Measurements from ENCODE around the gene SYTL1. TPM values are rescaled to one million over a fixed set of nuclear protein-coding genes. Genes with fewer than 3 reads are reported as not detected.

Gene SYTL1
- 0.54 TPM for polyA plus RNA-seq (2013, experiment 1 of 2; ENCODE audit: insufficient read length)
- 0.80 TPM for polyA plus RNA-seq (2013, experiment 2 of 2; ENCODE audit: insufficient read length)

GRCh38 chr1:27341525-27342252 lies at the start of gene SYTL1:
SYTL1 (plus strand) TSS chr1:27342022; CDS start chr1:27345335, 3,313 bp downstream.
- DNase-seq, result peak; percentile 72

DNA sequence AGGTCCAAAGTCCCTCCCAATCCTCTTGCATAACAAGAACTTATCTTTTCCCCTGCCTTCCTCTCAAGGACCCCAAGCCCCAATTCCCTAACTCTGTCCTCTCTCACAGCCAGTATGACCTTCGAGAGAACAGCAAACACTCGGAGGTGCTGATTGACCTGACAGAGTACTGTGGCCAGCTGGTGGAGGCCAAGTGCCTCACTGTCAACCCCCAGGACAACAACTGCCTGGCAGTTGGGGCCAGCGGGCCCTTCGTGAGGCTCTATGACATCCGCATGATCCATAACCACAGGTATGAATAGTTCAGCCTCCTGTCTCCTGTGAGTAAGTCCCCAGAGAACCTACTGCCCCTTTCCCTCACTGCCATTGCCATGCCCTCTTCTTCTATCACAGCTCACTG lies 49.7 kb upstream of the SYTL1 start:
- DNase-seq, result peak; percentile 12

DNA sequence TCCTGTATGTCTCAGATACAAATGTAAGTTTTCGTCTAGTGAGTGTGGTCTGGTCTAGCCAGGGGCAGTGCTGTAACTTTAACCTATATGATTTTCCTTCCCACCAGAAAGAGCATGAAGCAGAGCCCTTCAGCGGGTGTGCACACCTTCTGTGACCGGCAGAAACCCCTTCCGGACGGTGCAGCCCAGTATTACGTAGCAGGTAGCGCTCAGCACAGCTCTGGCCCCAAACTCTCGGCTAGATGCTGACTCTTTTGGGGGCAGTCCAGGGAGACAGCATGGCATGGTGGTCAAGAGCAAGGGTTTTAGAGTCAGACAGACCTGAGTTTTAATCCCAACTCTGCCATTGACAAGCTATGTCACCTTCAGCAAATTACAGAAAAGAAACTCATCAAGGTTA lies 47.9 kb upstream of the SYTL1 start:
- DNase-seq, result no peak

DNA sequence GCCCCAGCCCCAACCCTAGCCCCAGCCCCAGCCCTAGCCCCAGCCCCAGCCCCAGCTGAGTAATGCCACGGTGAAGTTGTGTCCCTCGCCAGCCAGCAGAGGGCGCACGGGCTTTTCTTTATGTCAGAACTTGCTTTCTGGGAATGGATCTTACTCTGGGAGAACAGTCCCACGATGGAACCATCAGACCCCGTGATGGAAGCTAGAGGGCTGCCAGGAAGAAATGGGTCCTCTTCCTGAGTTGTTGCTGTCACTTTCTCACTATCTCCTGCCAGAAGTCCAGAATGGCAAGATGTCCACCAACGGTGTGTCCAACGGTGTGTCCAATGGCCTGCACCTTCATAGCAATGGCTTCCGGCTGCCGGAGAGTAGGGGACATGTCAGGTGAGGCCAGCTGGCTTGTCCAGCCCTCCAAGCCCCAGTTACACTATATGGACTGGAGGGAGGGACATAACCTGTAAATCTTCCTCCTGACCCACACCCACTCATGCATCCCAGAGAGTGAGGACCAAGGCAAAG lies 45.0 kb upstream of the SYTL1 start:
- peak; percentile 68 for DNase-seq

GRCh38 chr1:27297903-27298302 lies 43.9 kb upstream of the SYTL1 start:
- DNase-seq, result no peak

DNA sequence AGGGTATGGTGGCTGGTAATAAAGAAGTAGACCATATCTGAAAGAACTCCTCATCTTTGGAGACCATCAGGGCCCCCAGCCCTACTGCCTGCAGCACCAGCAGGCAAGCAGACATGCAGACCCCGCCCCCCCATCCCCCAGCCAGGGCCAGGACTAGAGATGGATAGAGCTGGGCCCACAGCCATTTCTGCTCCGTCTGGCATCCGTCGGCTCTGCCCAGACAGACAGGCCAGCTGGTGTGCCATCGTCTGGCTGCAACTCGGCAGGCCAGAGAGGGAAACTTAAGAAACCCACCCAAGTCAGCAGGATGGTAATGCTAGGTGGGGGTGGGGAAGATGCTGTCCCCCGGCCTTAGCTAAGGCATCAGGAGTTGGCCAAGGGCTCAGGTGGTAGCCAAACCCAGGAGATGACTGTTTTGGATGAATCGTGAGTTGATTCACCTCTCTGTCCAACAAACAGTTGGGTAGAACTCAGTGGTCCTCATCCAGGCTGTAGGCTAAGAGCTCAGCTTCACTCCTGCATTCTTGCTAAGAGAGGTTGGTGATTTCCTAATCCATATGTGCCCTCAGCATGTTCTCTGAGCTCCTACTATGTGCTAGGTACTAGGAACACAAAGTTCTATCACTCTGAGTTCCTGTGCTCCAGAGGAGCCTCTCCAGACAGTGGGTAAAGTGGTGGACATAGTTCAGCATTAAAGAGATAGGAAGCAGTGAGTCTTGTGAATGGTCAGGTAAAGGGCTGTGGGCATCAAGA lies 43.0 kb upstream of the SYTL1 start:
- no peak for DNase-seq

DNA sequence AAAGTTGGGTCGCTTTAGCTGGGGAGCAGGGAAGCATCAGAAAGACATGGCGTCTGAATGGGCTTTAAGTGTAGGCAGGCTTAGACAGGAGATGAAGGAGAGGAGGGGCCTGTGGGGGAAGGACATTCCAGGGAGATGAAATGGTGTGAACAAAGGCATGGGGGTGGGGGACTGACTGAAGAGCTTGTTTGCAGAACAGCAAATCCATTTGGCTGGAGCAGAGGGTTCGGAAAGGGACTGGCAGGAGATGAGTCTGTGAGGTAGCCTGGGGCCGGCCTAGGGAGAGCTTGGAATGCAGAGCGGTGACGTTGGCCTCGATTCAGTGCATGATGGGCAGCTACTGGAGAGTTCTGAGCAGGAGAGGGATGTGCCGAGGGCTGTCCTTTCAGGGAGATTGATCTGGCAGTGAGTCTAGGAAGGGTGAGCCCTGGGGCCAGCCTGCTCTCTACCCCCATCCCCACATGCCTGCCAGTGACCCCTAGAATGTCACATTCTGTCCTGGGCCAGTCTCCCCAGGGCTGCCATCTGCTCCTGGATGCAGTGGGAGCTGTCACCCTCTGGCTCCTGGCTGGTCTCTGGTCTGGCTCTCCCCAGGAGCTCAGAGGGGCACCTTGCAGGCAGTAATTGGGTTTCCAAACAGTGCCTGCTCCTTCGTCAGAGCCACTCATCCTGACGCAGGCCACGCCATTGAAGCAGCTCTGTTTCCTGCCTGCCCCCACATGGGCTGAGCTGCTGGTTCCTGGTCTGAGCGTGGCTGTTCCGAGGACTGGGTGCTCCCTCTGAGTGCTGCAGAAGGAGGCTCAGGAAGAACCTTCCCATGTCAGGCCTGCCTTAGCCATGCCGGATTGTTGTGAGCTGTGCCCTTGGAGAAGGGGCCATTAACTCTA lies 42.2 kb upstream of the SYTL1 start:
- DNase-seq, result peak; percentile 100

DNA sequence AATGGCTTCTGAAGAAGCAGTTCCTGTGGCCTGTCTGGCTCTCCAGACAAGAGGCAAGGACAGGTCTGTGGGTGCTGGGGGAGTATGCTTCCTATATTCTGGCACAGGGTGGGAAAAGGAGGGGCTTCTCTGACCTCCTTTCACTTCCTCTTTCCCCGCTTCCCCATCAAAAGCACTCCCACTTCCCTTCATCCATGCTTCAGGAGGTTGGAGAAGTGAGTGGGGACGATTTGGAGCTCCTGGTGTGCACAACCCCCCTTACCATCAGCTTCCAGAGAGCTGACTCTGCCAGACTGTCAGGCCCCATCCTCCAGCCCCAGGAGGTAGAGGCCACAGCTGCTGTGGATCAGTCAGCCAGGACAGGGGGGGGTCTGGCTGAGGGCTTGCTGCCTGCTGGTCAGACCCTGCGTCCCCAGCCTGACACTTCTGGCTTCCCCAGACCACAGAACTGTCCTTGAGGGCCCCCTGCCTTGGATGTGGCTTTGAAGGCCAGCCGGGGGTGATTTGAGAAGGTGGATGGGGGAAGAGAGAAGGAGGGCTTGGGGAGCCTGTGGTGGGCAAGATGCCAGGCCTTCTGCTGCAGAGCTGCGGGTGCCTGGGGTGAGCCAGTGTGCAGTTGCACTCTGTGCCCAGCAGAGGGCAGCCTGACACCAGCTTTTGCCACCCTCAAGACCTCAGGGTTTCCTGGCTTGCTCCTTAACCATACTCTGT lies 41.3 kb upstream of the SYTL1 start:
- DNase-seq, result peak; percentile 95

GRCh38 chr1:27301052-27301422 lies 40.8 kb upstream of the SYTL1 start:
- DNase-seq, result no peak

DNA sequence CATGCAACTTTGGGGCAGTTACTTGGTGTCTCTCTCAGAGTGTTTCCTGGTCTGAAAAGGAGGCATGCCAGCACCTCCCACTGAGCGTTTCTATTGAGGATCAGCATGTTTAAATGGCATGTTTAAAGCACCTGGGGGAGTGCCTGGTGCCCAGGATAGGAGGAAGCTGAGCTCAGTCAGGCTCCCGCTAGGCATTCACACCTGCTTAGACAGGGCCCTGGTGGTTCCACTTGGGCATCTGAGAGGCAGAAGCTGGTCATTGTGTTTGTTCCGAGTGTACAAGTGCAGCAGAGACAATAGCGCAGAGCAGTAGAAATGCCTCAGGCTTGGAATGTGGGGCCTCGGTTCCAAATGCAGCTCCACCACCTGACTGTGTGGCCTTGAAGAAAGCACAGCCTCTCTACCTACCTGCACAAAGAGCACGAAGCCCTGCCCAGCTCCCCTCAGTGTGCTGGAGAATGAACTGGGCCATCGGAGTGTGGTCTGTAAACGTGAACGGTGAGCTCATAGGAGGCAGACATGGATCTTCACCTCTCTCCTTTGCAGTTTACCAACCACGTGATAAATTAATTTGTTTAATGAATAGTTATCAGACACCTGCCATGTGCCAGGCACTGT lies 40.1 kb upstream of the SYTL1 start:
- DNase-seq, result no peak

- no peak for DNase-seq
These were observed 39.2 kb upstream of the SYTL1 start for GRCh38 chr1:27302612-27303011.

DNA sequence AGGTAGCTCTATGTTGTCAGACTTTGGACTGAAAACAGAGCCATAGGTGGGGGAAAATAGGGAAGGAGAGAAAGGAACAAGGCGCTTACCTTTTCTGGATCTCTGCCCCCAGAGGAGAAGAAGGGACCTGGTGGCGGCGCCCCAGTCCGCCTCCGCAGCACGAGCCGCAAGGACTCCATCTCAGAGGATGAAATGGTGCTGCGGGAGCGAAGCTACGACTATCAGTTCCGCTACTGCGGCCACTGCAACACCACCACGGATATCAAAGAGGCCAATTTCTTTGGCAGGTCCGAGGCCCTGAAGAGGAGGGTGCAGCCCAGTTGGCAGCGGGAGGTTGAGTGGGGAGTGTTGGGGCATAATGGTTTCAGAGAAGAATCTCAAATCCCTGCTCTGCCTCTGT lies 38.3 kb upstream of the SYTL1 start:
- DNase-seq, result no peak

GRCh38 chr1:27306071-27306470 lies 35.8 kb upstream of the SYTL1 start:
- no peak for DNase-seq

- DNase-seq, result no peak
These were observed 34.7 kb upstream of the SYTL1 start for GRCh38 chr1:27306892-27307761.

DNA sequence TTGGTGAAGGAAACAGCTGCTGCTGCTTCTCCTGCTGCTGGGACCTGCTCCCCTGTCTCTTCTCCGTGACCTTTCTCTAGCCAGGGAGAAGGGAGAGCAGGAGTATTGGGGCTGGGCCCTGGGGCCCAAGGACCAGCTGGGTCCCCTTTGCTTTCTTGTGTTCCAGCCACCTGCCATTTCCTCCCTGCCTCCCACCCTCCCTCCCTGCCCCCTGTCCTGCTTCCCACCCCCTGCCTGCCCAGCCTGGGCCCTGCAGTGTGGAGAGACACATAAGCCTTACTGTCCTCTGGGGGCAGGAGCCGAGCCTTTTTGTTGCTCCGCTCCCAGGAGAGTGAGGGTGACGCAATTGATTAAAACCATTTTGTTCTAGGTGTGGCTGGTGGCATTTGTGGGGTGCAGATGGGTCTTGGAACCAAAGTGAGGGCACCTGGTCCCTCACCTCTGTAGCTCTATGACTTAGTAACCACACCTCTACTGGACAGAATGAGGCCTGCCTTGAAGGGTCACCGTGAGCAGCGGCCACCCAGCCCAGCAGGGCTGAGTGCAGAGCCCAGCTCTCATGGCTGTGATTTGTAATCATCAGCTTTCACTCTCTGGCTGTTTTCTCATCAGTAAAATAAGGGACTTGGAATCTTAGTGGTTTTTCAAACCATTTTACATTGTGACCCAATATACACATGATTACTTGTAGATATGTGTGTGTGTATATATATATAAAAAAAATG lies 33.8 kb upstream of the SYTL1 start:
- DNase-seq, result no peak

- no peak for DNase-seq
These were observed 27.7 kb upstream of the SYTL1 start for GRCh38 chr1:27314169-27314568.

GRCh38 chr1:27314737-27315136 lies 27.1 kb upstream of the SYTL1 start:
- no peak for DNase-seq

GRCh38 chr1:27316860-27317259 lies 25.0 kb upstream of the SYTL1 start:
- no peak for DNase-seq

GRCh38 chr1:27318136-27318535 lies 23.7 kb upstream of the SYTL1 start:
- DNase-seq, result no peak

GRCh38 chr1:27318596-27318995 lies 23.2 kb upstream of the SYTL1 start:
- peak; percentile 85 for DNase-seq

All from fibroblast of skin of scalp (primary cell).